ENCODE results near the gene TBX21. TPM values are rescaled to one million over a fixed set of nuclear protein-coding genes. Genes with fewer than 3 reads are reported as not detected.
A peak's percentile ranks its signal among the peaks of the same experiment; 100 is the strongest.

TBX21 gene
- total and polyA plus RNA-seq, 9 of the 15 experiments (the other 6 are each of a cell fraction or from before 2014, with no cell fraction given): 0.07 TPM; not detected in 8

GRCh38 chr17:47684535-47685193 is 48.4 kb upstream of the TBX21 start:
- ChIA-PET CTCF (ENCODE audit: low intra/inter-chr PET ratio) (no interaction called here), POLR2A (interaction anchor here (0.6 to 1.0 kb wide), 5 partner anchors 8 to 54 kb away, joined by 3 to 4 read pairs (median 3); no protein-coding TSS in a partner anchor)
- in situ Hi-C loops (cut with MboI): no loop called here
- H3K9me3 ChIP-seq (replicated peaks; ENCODE audit: control insufficient read depth, insufficient read depth, low read depth, low read length): no peaks in the 10 kb centered on the region
- intact Hi-C loops (cut with micrococcal nuclease): no loop called here
- no peak overlapping the region for H3K4me2 ChIP-seq (ENCODE audit: insufficient read depth, low read length)
- no peaks in the 10 kb centered on the region for H3K9me1 ChIP-seq (ENCODE audit: control insufficient read depth, insufficient read depth, low read length)
- peaks cover 61% of the 10 kb centered on the region for H3K36me3 ChIP-seq (ENCODE audit: control insufficient read depth, insufficient read depth, low read length)
- H2AFZ ChIP-seq (ENCODE audit: low read depth, low read length): no peak overlapping the region
- FAIRE-seq: no peak
- 97% methylated on average over 4 of the region's 4 CpGs for WGBS (ENCODE audit: insufficient coverage, low coverage, missing lambda C conversion rate)
- no peak for DNase-seq (ENCODE audit: extremely low read depth in 1 of 4, low spot score in 3 of 4)
- H3K4me1 ChIP-seq (replicated peaks in 1 of 2; ENCODE audit: control insufficient read depth in 2 of 2, insufficient read depth in 2 of 2, low read length in 2 of 2): no peaks in the 10 kb centered on the region; a peak in 1 of 5 replicates
- no peaks in the 10 kb centered on the region; the same call in 1 of the 2 replicates for H4K20me1 ChIP-seq (replicated peaks; ENCODE audit: control insufficient read depth, insufficient read depth, low read length)
- H3K4me3 ChIP-seq: no peak overlapping the region
- no peaks in the 10 kb centered on the region for H3K79me2 ChIP-seq (ENCODE audit: control insufficient read depth, insufficient read depth, low read length)
- BruUV-seq (replicated peaks): no TSS peak
- ATAC-seq: peak; percentile 29
- peak; percentile 68; the same call in 1 of the 2 replicates for TF ChIP-seq POLR2A (conservative IDR thresholded peaks at IDR 0.05)
- TF ChIP-seq SUPT5H (IDR thresholded peaks at IDR 0.05): peak; percentile 54; the same call in 1 of the 2 replicates
- no peak for TF ChIP-seq YBX1 (IDR thresholded peaks at IDR 0.05)
- TF ChIP-seq SREBF1 (IDR thresholded peaks at IDR 0.05; ENCODE audit: borderline replicate concordance, low read depth, low read length): no peak
- no peak for TF ChIP-seq RBM14 (IDR thresholded peaks at IDR 0.05; ENCODE audit: borderline replicate concordance, insufficient read depth, low read depth, low read length)
- TF ChIP-seq PML (IDR thresholded peaks at IDR 0.05; ENCODE audit: low read length): 0 out of 2 replicates have a peak, but pooled peaks have one; percentile 3
- 0 out of 2 replicates have a peak, but pooled peaks have one; percentile 27 for TF ChIP-seq POLR2AphosphoS2 (IDR thresholded peaks at IDR 0.05; ENCODE audit: low read length)
- TF ChIP-seq TRIM28 (IDR thresholded peaks at IDR 0.05): no peak
- TF ChIP-seq NONO (IDR thresholded peaks at IDR 0.05; ENCODE audit: low read depth in 2 of 2, low read length in 1 of 2): no peak
- TF ChIP-seq DACH1 (IDR thresholded peaks at IDR 0.05; ENCODE audit: partially characterized antibody): no peak
- TF ChIP-seq POLR2G (IDR thresholded peaks at IDR 0.05; ENCODE audit: low read depth, low read length): 0 out of 2 replicates have a peak, but pooled peaks have one; percentile 40
- TF ChIP-seq ZFP36 (IDR thresholded peaks at IDR 0.05; ENCODE audit: low read depth, low read length, partially characterized antibody): no peak
- H3K27ac ChIP-seq (ENCODE audit: extremely low read depth, low read depth, low read length): no peak overlapping the region
- H3K27me3 ChIP-seq (ENCODE audit: control insufficient read depth in 2 of 2, insufficient read depth in 2 of 2, low read length in 2 of 2): no peaks in the 10 kb centered on the region
- no peak overlapping the region for H3K9ac ChIP-seq (ENCODE audit: insufficient read depth in 1 of 2, low read depth in 2 of 2, low read length in 2 of 2)

Data from K562 (cell line).